Liver (tissue), 9 donors: ENCODE measurements around the gene TNIP1. TPM values are rescaled to one million over a fixed set of nuclear protein-coding genes. Genes with fewer than 3 reads are reported as not detected.

Experiments used
- DNase-seq: peaks from one replicate; pipeline ENCODE4 v3.0.0-alpha.2; 2017; ENCODE audit warnings: low spot score
- H3K27ac ChIP-seq, 2 donors: one replicate each; pipeline ENCODE4 v1.7.0; 2013; ENCODE audit warnings: inconsistent platforms in 2 of 2, low read length in 2 of 2, control low read depth in 1 of 2, low read depth in 1 of 2, mild to moderate bottlenecking in 1 of 2
- H3K27me3 ChIP-seq, 4 donors: one replicate each; pipeline versions ENCODE4 v1.6.1 to v1.7.0; 2013; ENCODE audit warnings: low read length in 3 of 4, inconsistent platforms in 1 of 4, mild to moderate bottlenecking in 1 of 4, moderate library complexity in 1 of 4; ENCODE audit not compliant: control insufficient read depth in 4 of 4, insufficient read depth in 4 of 4
- H3K36me3 ChIP-seq, 4 donors: one replicate each; pipeline versions ENCODE4 v1.6.1 to v1.7.0; 2013; ENCODE audit warnings: low read length in 3 of 4, mild to moderate bottlenecking in 3 of 4, low read depth in 1 of 4, moderate library complexity in 1 of 4; ENCODE audit not compliant: control insufficient read depth in 4 of 4, insufficient read depth in 3 of 4
- H3K4me1 ChIP-seq, 4 donors: one replicate each; pipeline versions ENCODE4 v1.6.1 to v1.7.0; 2013; ENCODE audit warnings: low read length in 3 of 4, mild to moderate bottlenecking in 3 of 4, moderate library complexity in 1 of 4; ENCODE audit not compliant: control insufficient read depth in 4 of 4, insufficient read depth in 4 of 4
- H3K4me3 ChIP-seq, 3 donors: one replicate each; pipeline versions ENCODE4 v1.6.1 to v1.7.0; 2013; ENCODE audit warnings: low read length in 3 of 3, control low read depth in 1 of 3, low read depth in 1 of 3, mild to moderate bottlenecking in 1 of 3
- H3K9ac ChIP-seq, 2 donors: one replicate each; pipeline ENCODE4 v1.7.0; 2013; ENCODE audit warnings: low read length in 2 of 2, mild to moderate bottlenecking in 2 of 2, moderate library complexity in 2 of 2, control low read depth in 1 of 2, low read depth in 1 of 2
- H3K9me3 ChIP-seq, 4 donors: one replicate each; pipeline versions ENCODE4 v1.6.1 to v1.7.0; 2013; ENCODE audit warnings: low read length in 3 of 4; ENCODE audit not compliant: control insufficient read depth in 4 of 4
- ATF3 ChIP-seq: IDR thresholded peaks from 2 replicates; pipeline ENCODE4 v1.6.1; 2016; ENCODE audit warnings: antibody characterized with exemption
- CTCF ChIP-seq: fragments of 150-350 bp; IDR thresholded peaks from 2 replicates; pipeline ENCODE4 v1.5.1; 2017; ENCODE audit warnings: improper control_type of control experiment, low read depth, low read length; ENCODE audit not compliant: missing input control
- FOXA1 ChIP-seq: IDR thresholded peaks from 2 replicates; pipeline ENCODE4 v1.6.1; 2016; ENCODE audit warnings: antibody characterized with exemption
- FOXA2 ChIP-seq: IDR thresholded peaks from 2 replicates; pipeline ENCODE4 v1.6.1; 2016; ENCODE audit warnings: antibody characterized with exemption
- GABPA ChIP-seq, 2 donors: IDR thresholded peaks in 1 of 2; conservative IDR thresholded peaks in 1 of 2; 2 replicates each; pipeline ENCODE4 v1.6.1; 2016; ENCODE audit warnings: antibody characterized with exemption in 2 of 2, mild to moderate bottlenecking in 1 of 2, moderate library complexity in 1 of 2
- HNF4A ChIP-seq, 2 donors: conservative IDR thresholded peaks; 2 replicates each; pipeline ENCODE4 v1.6.1; 2016; ENCODE audit warnings: antibody characterized with exemption in 2 of 2, mild to moderate bottlenecking in 2 of 2
- JUND ChIP-seq, 2 donors: IDR thresholded peaks; 2 replicates each; pipeline ENCODE4 v1.6.1; 2016; ENCODE audit warnings: antibody characterized with exemption in 2 of 2
- NR2F2 ChIP-seq: IDR thresholded peaks from 2 replicates; pipeline ENCODE4 v1.6.1; 2016; ENCODE audit warnings: antibody characterized with exemption
- RAD21 ChIP-seq, 2 donors: IDR thresholded peaks; 2 replicates each; pipeline ENCODE4 v1.6.1; 2016; ENCODE audit warnings: antibody characterized with exemption in 2 of 2, mild to moderate bottlenecking in 2 of 2
- REST ChIP-seq: IDR thresholded peaks from 2 replicates; pipeline ENCODE4 v1.6.1; 2016; ENCODE audit warnings: antibody characterized with exemption, mild to moderate bottlenecking
- RXRA ChIP-seq, 2 donors: IDR thresholded peaks; 2 replicates each; pipeline ENCODE4 v1.6.1; 2017 to 2018; ENCODE audit warnings: antibody characterized with exemption in 2 of 2, mild to moderate bottlenecking in 1 of 2
- SP1 ChIP-seq: IDR thresholded peaks from 2 replicates; pipeline ENCODE4 v1.6.1; 2018; ENCODE audit warnings: antibody characterized with exemption, mild to moderate bottlenecking
- TAF1 ChIP-seq: conservative IDR thresholded peaks from 2 replicates; pipeline ENCODE4 v1.6.1; 2016; ENCODE audit warnings: antibody characterized with exemption, mild to moderate bottlenecking
- YY1 ChIP-seq: IDR thresholded peaks from 2 replicates; pipeline ENCODE4 v1.6.1; 2016; ENCODE audit warnings: antibody characterized with exemption, mild to moderate bottlenecking
- WGBS: extraction: QIAGEN DNeasy Blood & Tissue Kit; methylation state at CpG from one replicate; pipeline ENCODE4 v1.1.7; 2013; 5-methylcytosine and 5-hydroxymethylcytosine counted together
- polyA plus RNA-seq, 2 donors: library from polyadenylated mRNA; stranded (reverse) in 1 of 2; unstranded in 1 of 2; fragments of 200-250 nt in 1 of 2; fragments of >200 nt in 1 of 2; fragmentation: Nextera tagmentation in 1 of 2; extraction: Ambion mirVana in 1 of 2; gene quantifications; one replicate each; pipeline versions ENCODE4 v1.2.1 to v1.2.3, GENCODE V29; 2013 to 2015
- total RNA-seq, 2 donors: library from RNA; depleted of rRNA; stranded (reverse); fragments of >200 nt; gene quantifications; one replicate each; pipeline ENCODE4 v1.2.3, GENCODE V29; 2014
- TF ChIP-seq, protein P1 (sequence below): IDR thresholded peaks from 2 replicates; pipeline ENCODE4 v1.6.1; 2016; ENCODE audit warnings: antibody characterized with exemption
- donor health status: healthy.
- donor health status: healthy.
- donor health status: healthy.
- donor health status: healthy.
- donor health status: healthy.

TNIP1 gene
- total and polyA plus RNA-seq, 4 donors: 33.2 to 101 (median 48.0) TPM

DNA sequence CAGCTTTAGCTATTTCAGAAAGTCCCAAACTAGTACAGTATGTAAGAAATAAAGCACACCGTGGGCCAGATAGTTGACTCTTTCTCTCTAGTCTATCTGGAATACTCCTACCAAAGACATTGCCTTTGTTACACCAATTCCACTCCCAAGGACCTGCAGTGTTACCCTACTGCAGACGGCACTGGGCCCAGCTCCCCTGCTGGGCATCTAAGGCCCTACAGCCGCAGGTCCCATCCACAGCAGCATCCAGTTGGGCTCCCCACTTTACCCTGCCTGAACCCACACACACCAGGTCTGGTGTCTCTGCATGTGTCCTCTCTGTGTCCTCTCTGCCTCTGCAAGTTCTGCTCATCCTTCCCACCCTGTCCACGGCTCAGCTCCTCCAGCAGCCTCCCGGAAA, 22.5 kb downstream of the TNIP1 start:
- DNase-seq: no peak
- Histone ChIP-seq H3K9ac (no peak overlapping the region), H3K36me3 (peaks cover 4 to 52% (median 37%) of the 10 kb centered on the region in 4 donors), H3K9me3 (no peaks in the 10 kb centered on the region), H3K27me3 (no peaks in the 10 kb centered on the region), H3K4me1 (peaks cover 2 to 41% (median 27%) of the 10 kb centered on the region in 4 donors), H3K4me3 (no peak overlapping the region), H3K27ac (peak overlapping the region in 1 of 2 donors; percentile 94)
- TF ChIP-seq FOXA2 (no peak), SP1 (no peak), CTCF (peak; percentile 4), YY1 (no peak), GABPA (IDR thresholded peaks at IDR 0.05 in 1 of 2, conservative IDR thresholded peaks at IDR 0.05 in 1 of 2) (no peak)
- 95% methylated on average over 5 of the region's 5 CpGs for WGBS

- TF ChIP-seq SP1 (no peak), YY1 (no peak), CTCF (no peak), HNF4A (conservative IDR thresholded peaks at IDR 0.05) (peak; percentile 17 to 20), JUND (IDR thresholded peaks at IDR 0.05) (no peak)
- H3K27ac ChIP-seq: no peak overlapping the region
Observed at GRCh38 chr5:151056379-151057325, 24.2 kb downstream of the TNIP1 start.

DNA sequence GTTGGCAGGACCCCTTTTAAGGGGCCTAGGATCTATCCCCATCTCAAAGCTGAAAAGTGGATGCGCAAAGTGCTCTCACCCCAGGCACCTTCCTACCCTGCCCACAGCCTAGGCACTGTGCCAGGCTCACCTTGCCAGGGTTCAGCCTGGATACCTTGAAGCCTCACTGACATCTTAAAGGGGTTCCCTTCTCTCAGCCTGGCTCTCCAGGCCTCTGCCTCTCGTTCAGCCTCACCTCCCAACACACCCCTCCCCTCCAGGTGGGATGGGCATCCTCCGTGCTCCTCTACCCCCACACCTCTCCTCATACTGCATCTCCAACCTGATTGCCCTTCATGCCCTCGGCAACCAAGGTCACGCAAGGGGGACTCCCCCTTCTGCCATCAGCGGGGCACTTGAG, 25.5 kb downstream of the TNIP1 start:
- Histone ChIP-seq H3K9me3 (no peaks in the 10 kb centered on the region), H3K27ac (no peak overlapping the region), H3K4me1 (peaks cover 2 to 25% (median 17%) of the 10 kb centered on the region in 4 donors), H3K27me3 (no peaks in the 10 kb centered on the region), H3K36me3 (peaks cover 4 to 46% (median 32%) of the 10 kb centered on the region in 4 donors), H3K9ac (no peak overlapping the region), H3K4me3 (no peak overlapping the region)
- no peak for DNase-seq
- WGBS: 96% methylated on average over 6 of the region's 6 CpGs
- TF ChIP-seq, protein P1, sequence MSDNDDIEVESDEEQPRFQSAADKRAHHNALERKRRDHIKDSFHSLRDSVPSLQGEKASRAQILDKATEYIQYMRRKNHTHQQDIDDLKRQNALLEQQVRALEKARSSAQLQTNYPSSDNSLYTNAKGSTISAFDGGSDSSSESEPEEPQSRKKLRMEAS: no peak
- no peak for TF ChIP-seq FOXA1
- TF ChIP-seq YY1: no peak
- no peak for TF ChIP-seq NR2F2
- no peak for TF ChIP-seq TAF1
- no peak for TF ChIP-seq SP1
- TF ChIP-seq FOXA2: no peak
- no peak for TF ChIP-seq RXRA (IDR thresholded peaks at IDR 0.05)
- TF ChIP-seq ATF3: no peak
- no peak for TF ChIP-seq HNF4A (conservative IDR thresholded peaks at IDR 0.05)
- TF ChIP-seq RAD21 (IDR thresholded peaks at IDR 0.05): no peak
- no peak for TF ChIP-seq REST

More at GRCh38 chr5:151056379-151057325, 24.2 kb downstream of the TNIP1 start:
- Histone ChIP-seq H3K9me3 (no peaks in the 10 kb centered on the region), H3K36me3 (peaks cover 4 to 44% (median 31%) of the 10 kb centered on the region in 4 donors), H3K9ac (no peak overlapping the region), H3K4me1 (peaks cover 2 to 33% (median 25%) of the 10 kb centered on the region in 4 donors), H3K27me3 (no peaks in the 10 kb centered on the region), H3K4me3 (no peak overlapping the region)
- WGBS: 93% methylated on average over 25 of the region's 25 CpGs
- DNase-seq: no peak
